Skeletal muscle tissue (tissue), 4 donors: Measurements from ENCODE around the gene CCDC177. TPM values are rescaled to one million over a fixed set of nuclear protein-coding genes. Genes with fewer than 3 reads are reported as not detected.

Experiments
- H3K27ac ChIP-seq: one replicate; pipeline ENCODE4 v1.7.0; 2013; ENCODE audit warnings: mild to moderate bottlenecking, low read depth, low read length, inconsistent platforms
- H3K27me3 ChIP-seq, 3 donors: one replicate each; pipeline ENCODE4 v1.7.0; 2013; ENCODE audit warnings: low read length in 3 of 3; ENCODE audit not compliant: control insufficient read depth in 3 of 3, insufficient read depth in 3 of 3
- H3K36me3 ChIP-seq, 3 donors: one replicate each; pipeline ENCODE4 v1.7.0; 2013; ENCODE audit warnings: low read length in 3 of 3; ENCODE audit not compliant: control insufficient read depth in 3 of 3, insufficient read depth in 3 of 3
- H3K4me1 ChIP-seq, 3 donors: one replicate each; pipeline ENCODE4 v1.7.0; 2013; ENCODE audit warnings: low read length in 3 of 3, mild to moderate bottlenecking in 3 of 3; ENCODE audit not compliant: control insufficient read depth in 3 of 3, insufficient read depth in 3 of 3
- H3K4me3 ChIP-seq, 3 donors: one replicate each; pipeline ENCODE4 v1.7.0; 2013; ENCODE audit warnings: low read length in 3 of 3
- H3K9ac ChIP-seq, 3 donors: one replicate each; pipeline ENCODE4 v1.7.0; 2013; ENCODE audit warnings: low read length in 3 of 3, mild to moderate bottlenecking in 3 of 3, moderate library complexity in 2 of 3, low read depth in 1 of 3
- H3K9me3 ChIP-seq, 3 donors: one replicate each; pipeline ENCODE4 v1.7.0; 2013; ENCODE audit warnings: low read length in 3 of 3; ENCODE audit not compliant: control insufficient read depth in 3 of 3
- total RNA-seq: library from RNA; depleted of rRNA; stranded (reverse); fragments of >200 nt; gene quantifications from one replicate; pipeline ENCODE4 v1.2.3, GENCODE V29; 2014
- donor health status: Osteomylitis.

Gene CCDC177
- total RNA-seq, 1 donor from 2014 or later = not detected

GRCh38 chr14:69522026-69522425 lies 52.6 kb downstream of the CCDC177 start:
- Histone ChIP-seq H3K9ac (no peak overlapping the region), H3K27me3 (peaks cover 0 to 7% (median 5%) of the 10 kb centered on the region in 3 donors), H3K4me3 (no peak overlapping the region), H3K36me3 (no peaks in the 10 kb centered on the region), H3K27ac (no peak overlapping the region), H3K9me3 (no peaks in the 10 kb centered on the region), H3K4me1 (no peaks in the 10 kb centered on the region)

Other genes with a start within 250 kb of the CCDC177 start
- 75.7 TPM for gene ERH, start 176.6 kb downstream of the CCDC177 start, total RNA-seq
- 52.7 TPM for gene SLC39A9, start 176.2 kb downstream of the CCDC177 start, total RNA-seq
- under 0.01 TPM for gene PLEKHD1, start 90.1 kb downstream of the CCDC177 start, total RNA-seq
- 10.4 TPM for gene SUSD6, start 36.7 kb upstream of the CCDC177 start, total RNA-seq
- 77.2 TPM for gene SRSF5, start 192.3 kb upstream of the CCDC177 start, total RNA-seq
- gene SLC10A1, start 222.4 kb upstream of the CCDC177 start, total RNA-seq = not detected